Activated T-cell treated with anti-CD3 and anti-CD28 coated beads, Interleukin-2, amount 50 U/mL, for 24 hours (primary cell): ENCODE measurements around the gene KCNQ1.
A peak's percentile ranks its signal among the peaks of the same experiment; 100 is the strongest.

Source experiments
- DNase-seq: peaks from one replicate; pipeline ENCODE4 v3.0.0-alpha.2; 2020
- H3K27ac Mint-ChIP-seq: 2 replicates; pipeline ENCODE4 v1.8.0; 2020; ENCODE audit warnings: mild to moderate bottlenecking, mixed read lengths
- H3K27me3 Mint-ChIP-seq: 2 replicates; pipeline ENCODE4 v1.8.0; 2020; ENCODE audit warnings: mixed read lengths
- H3K36me3 Mint-ChIP-seq: 2 replicates; pipeline ENCODE4 v1.8.0; 2020; ENCODE audit warnings: low read depth, mixed read lengths
- H3K4me1 Mint-ChIP-seq: 2 replicates; pipeline ENCODE4 v1.8.0; 2020; ENCODE audit warnings: low read depth, mixed read lengths
- H3K4me3 Mint-ChIP-seq: 2 replicates; pipeline ENCODE4 v1.8.0; 2020; ENCODE audit warnings: mild to moderate bottlenecking, moderate library complexity, mixed read lengths
- H3K9me3 Mint-ChIP-seq: 2 replicates; pipeline ENCODE4 v1.8.0; 2020; ENCODE audit warnings: mixed read lengths

Gene KCNQ1

GRCh38 chr11:2525941-2526807 is 81.4 kb downstream of the KCNQ1 start:
- H3K27ac Mint-ChIP-seq = peak overlapping the region; percentile 80
- peak; percentile 24 for DNase-seq
- H3K27me3 Mint-ChIP-seq = no peaks in the 10 kb centered on the region
- H3K4me3 Mint-ChIP-seq = no peak overlapping the region
- no peaks in the 10 kb centered on the region for H3K9me3 Mint-ChIP-seq
- no peaks in the 10 kb centered on the region for H3K36me3 Mint-ChIP-seq
- peaks cover 30% of the 10 kb centered on the region for H3K4me1 Mint-ChIP-seq

DNA sequence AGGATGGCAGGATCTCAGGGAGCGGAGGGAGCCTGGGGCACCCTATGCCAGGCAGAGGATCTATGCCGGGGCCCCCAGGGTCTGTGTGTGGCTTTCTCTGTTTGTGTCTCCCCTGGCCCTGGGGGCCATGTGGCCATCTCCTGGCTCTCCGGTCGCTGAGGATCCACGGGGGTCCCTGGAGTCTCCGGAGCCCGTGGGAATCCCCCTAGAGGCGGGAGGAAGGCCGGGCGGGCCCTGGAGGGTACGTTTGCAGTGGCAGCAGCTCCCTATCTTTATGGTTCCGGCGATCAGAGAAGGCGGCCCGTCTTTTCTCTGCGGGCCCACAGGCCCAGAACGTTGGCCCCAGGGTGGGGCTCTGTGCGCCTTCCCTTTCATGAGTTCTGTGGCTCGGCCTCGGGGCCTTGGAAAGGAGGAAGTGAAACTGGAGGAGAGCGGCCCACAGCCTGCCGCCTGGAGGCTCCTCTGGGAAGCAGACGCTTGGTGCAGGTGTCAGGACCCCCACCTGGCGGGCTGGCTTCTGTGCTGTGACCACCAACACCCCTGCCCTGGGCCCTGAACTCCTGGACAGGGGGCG is 82.1 kb downstream of the KCNQ1 start:
- Mint-ChIP-seq H3K36me3 (no peaks in the 10 kb centered on the region), H3K27me3 (no peaks in the 10 kb centered on the region)
- no peak for DNase-seq

GRCh38 chr11:2527621-2528291 is 82.9 kb downstream of the KCNQ1 start:
- no peak overlapping the region for H3K4me3 Mint-ChIP-seq
- no peaks in the 10 kb centered on the region for H3K36me3 Mint-ChIP-seq
- no peak overlapping the region for H3K27ac Mint-ChIP-seq
- no peaks in the 10 kb centered on the region for H3K9me3 Mint-ChIP-seq
- peaks cover 37% of the 10 kb centered on the region for H3K4me1 Mint-ChIP-seq
- H3K27me3 Mint-ChIP-seq = no peaks in the 10 kb centered on the region
- no peak for DNase-seq

More for the DNA sequence above, 82.1 kb downstream of the KCNQ1 start:
- H3K4me3 Mint-ChIP-seq = peak overlapping the region; percentile 29
- peak overlapping the region; percentile 80 for H3K27ac Mint-ChIP-seq
- no peaks in the 10 kb centered on the region for H3K9me3 Mint-ChIP-seq
- H3K4me1 Mint-ChIP-seq = peaks cover 32% of the 10 kb centered on the region

- H3K4me1 Mint-ChIP-seq = peaks cover 44% of the 10 kb centered on the region
- H3K36me3 Mint-ChIP-seq = no peaks in the 10 kb centered on the region
- no peaks in the 10 kb centered on the region for H3K9me3 Mint-ChIP-seq
- H3K27me3 Mint-ChIP-seq = no peaks in the 10 kb centered on the region
- DNase-seq = no peak
- H3K27ac Mint-ChIP-seq = no peak overlapping the region
- H3K4me3 Mint-ChIP-seq = no peak overlapping the region
Observed at GRCh38 chr11:2528301-2529050, 83.7 kb downstream of the KCNQ1 start.

DNA sequence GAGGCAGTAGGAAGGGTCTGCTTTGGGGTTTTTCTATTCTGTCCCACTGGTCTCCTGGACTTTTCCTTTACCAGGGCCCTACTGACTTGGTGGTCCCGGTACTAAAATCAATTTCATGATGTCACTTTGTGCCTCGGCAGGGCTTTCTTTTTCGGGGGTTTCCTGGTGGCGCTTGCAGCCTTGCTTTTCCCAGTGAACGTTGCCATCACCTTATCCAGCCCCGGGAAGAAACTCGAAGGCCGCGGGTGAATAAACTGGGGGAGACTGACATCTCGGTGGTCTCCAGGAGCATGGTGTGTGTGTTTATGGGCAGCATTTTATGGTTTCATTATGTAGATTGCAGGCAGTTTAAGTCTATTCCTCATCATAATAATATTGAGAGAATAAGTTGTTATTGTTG is 84.4 kb downstream of the KCNQ1 start:
- no peaks in the 10 kb centered on the region for H3K36me3 Mint-ChIP-seq
- H3K27me3 Mint-ChIP-seq = no peaks in the 10 kb centered on the region
- H3K4me3 Mint-ChIP-seq = no peak overlapping the region
- no peaks in the 10 kb centered on the region for H3K9me3 Mint-ChIP-seq
- H3K4me1 Mint-ChIP-seq = peaks cover 47% of the 10 kb centered on the region
- no peak for DNase-seq
- no peak overlapping the region for H3K27ac Mint-ChIP-seq

DNA sequence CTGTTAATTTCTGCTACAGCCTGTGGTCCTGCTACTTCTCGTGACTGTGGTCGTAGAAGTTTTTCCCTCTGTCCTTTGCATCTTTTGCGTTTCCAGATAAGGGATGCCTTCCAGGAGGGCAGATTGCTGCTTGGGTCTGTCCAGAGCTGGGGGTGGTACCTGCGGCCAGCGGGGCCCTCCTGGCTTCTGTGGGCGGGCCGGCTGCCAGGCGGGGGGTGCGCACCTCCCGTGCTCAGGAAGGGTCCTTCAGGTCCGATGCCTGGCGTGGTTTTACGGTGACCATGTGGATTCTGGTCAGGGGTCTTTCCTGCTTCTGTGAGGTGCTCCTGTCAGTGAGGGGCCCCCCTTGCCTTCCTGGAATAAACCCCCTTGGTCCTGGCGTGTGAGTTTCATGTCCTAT is 84.8 kb downstream of the KCNQ1 start:
- no peak overlapping the region for H3K27ac Mint-ChIP-seq
- no peak overlapping the region for H3K4me3 Mint-ChIP-seq
- no peaks in the 10 kb centered on the region for H3K27me3 Mint-ChIP-seq
- DNase-seq = no peak
- H3K4me1 Mint-ChIP-seq = peaks cover 47% of the 10 kb centered on the region
- no peaks in the 10 kb centered on the region for H3K36me3 Mint-ChIP-seq
- H3K9me3 Mint-ChIP-seq = no peaks in the 10 kb centered on the region

GRCh38 chr11:2530131-2530854 is 85.5 kb downstream of the KCNQ1 start:
- H3K36me3 Mint-ChIP-seq = no peaks in the 10 kb centered on the region

DNA sequence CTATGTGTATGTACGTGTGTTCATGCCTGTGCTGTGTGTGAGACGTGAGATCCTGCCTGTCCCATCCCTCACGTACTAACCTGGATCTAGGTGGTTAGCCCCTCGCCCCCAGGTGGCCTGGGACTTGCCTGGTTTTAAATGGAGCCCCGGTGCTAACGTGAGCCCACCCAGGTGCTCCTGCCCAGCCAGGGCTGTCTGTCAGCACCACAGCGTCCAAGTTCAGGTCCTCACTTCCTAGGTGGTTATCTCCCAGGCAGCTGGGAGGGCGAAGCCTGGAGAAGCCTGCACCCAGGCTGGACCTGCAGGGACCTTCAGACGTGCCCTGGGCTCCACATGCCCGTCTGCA is 86.0 kb downstream of the KCNQ1 start:
- no peaks in the 10 kb centered on the region for H3K27me3 Mint-ChIP-seq
- no peak overlapping the region for H3K27ac Mint-ChIP-seq
- no peaks in the 10 kb centered on the region for H3K9me3 Mint-ChIP-seq
- peaks cover 37% of the 10 kb centered on the region for H3K4me1 Mint-ChIP-seq
- no peak for DNase-seq
- no peaks in the 10 kb centered on the region for H3K36me3 Mint-ChIP-seq
- H3K4me3 Mint-ChIP-seq = no peak overlapping the region

More at GRCh38 chr11:2530131-2530854, 85.5 kb downstream of the KCNQ1 start:
- peaks cover 42% of the 10 kb centered on the region for H3K4me1 Mint-ChIP-seq
- no peak for DNase-seq
- no peak overlapping the region for H3K4me3 Mint-ChIP-seq
- no peak overlapping the region for H3K27ac Mint-ChIP-seq
- no peaks in the 10 kb centered on the region for H3K9me3 Mint-ChIP-seq
- H3K27me3 Mint-ChIP-seq = no peaks in the 10 kb centered on the region

- Mint-ChIP-seq H3K27me3 (no peaks in the 10 kb centered on the region), H3K36me3 (no peaks in the 10 kb centered on the region), H3K27ac (no peak overlapping the region), H3K9me3 (no peaks in the 10 kb centered on the region), H3K4me3 (no peak overlapping the region), H3K4me1 (peaks cover 31% of the 10 kb centered on the region)
- DNase-seq = peak; percentile 84
Observed at GRCh38 chr11:2531277-2531986, 86.6 kb downstream of the KCNQ1 start.

GRCh38 chr11:2531987-2532703 is 87.3 kb downstream of the KCNQ1 start:
- H3K4me3 Mint-ChIP-seq = no peak overlapping the region
- no peak overlapping the region for H3K27ac Mint-ChIP-seq

DNA sequence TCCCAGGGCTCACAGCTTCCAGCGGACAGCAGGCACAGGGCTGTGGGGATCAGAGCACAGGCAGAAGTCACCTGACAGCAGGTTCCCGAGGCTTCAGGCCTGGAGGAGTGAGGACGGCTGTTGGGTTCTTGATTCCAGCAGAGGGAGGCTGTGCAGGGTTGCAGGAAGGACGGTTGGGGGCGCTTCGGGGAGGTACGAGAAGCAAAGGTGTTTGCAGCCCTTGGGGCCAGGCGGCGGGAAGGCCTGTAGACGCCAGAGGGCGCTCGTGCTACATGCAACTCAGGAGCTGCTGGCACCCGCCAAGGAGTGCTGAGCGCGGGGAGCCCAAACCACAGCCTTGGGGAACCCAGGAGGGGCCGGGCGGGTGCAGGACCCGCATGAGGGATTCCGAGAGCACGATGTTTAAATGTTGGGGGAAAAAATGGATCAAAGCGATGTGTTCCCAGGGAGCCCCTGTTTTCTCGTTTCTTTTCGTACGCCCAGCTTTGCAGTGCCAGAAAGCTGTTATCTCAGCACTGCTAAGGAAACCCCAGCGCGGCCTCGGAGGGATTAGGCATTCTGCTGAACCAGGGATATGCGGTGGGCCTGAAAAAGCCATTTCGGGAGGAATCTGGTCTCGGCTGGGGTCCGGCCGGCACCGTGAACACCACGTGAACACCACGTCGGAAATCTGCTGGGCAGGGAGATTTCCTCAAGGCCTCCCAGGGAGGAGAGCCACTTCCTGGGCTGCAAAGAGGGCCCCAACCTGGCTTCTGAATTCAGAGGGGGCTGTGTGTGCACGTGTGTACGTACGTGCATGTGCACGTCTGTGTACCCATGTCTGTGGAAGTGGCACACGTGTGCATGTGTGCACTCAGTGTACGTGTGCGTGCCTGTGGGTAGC is 88.1 kb downstream of the KCNQ1 start:
- Mint-ChIP-seq H3K27ac (peak overlapping the region; percentile 82), H3K4me1 (peaks cover 18% of the 10 kb centered on the region), H3K4me3 (peak overlapping the region; percentile 62), H3K36me3 (no peaks in the 10 kb centered on the region), H3K27me3 (no peaks in the 10 kb centered on the region), H3K9me3 (no peaks in the 10 kb centered on the region)
- DNase-seq = peak; percentile 95

More at GRCh38 chr11:2531987-2532703, 87.3 kb downstream of the KCNQ1 start:
- H3K36me3 Mint-ChIP-seq = no peaks in the 10 kb centered on the region
- DNase-seq = no peak
- H3K27me3 Mint-ChIP-seq = no peaks in the 10 kb centered on the region
- H3K9me3 Mint-ChIP-seq = no peaks in the 10 kb centered on the region
- H3K4me1 Mint-ChIP-seq = peaks cover 24% of the 10 kb centered on the region

DNA sequence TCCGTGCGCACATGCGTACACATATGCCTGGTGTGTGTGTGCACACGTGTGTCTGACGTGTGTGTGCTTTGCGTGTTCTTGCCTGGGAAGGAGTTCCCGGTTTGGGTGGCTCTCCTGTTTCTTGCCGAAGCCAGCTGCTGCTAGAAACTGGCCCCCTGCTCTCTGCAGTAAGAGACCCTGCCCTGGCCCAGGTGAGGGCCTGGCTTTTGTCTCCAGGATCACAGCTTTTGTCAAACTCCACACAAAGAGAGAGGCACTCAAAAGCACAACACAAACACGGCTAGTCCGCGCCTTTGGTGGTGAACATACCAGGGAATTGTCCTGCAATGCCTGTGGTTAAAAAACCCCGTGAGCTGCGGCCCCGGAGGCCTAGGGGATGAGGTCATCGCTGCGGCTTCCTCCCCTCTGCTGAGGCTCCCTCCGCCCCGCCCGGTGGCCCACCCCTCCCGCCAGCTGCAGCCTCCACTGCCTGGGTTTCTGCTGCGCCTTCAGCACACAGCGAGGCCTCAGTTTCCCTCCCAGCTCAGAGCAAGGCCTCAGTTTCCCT is 88.9 kb downstream of the KCNQ1 start:
- Mint-ChIP-seq H3K36me3 (no peaks in the 10 kb centered on the region), H3K4me3 (no peak overlapping the region), H3K4me1 (peaks cover 18% of the 10 kb centered on the region), H3K27ac (no peak overlapping the region), H3K9me3 (no peaks in the 10 kb centered on the region), H3K27me3 (no peaks in the 10 kb centered on the region)
- peak; percentile 46 for DNase-seq
